Cardiac fibroblast (primary cell): ENCODE results near the gene PTPN11.
"Not testable (repeated sequence)": the region's sequence is repeated elsewhere in the genome, so short reads cannot be mapped to it uniquely, and the experiment has no call there.

Experiments
- DNase-seq, 2 donors: peaks; one replicate each; pipeline versions ENCODE4 v3.0.0 to v3.0.0-alpha.2; 2010; ENCODE audit warnings: low read depth in 2 of 2
- H3K4me3 ChIP-seq, 2 donors: replicated peaks in 1 of 2; 1 replicate in 1 of 2; 2 replicates in 1 of 2; pipeline ENCODE4 v1.5.1; 2011; ENCODE audit warnings: low read depth in 2 of 2, low read length in 2 of 2, mild to moderate bottlenecking in 2 of 2, moderate library complexity in 1 of 2
- TF ChIP-seq, protein P1 (sequence below): IDR thresholded peaks from one replicate; pipeline ENCODE4 v1.5.1; 2011; ENCODE audit warnings: low read depth, mild to moderate bottlenecking, low read length, inconsistent platforms

PTPN11 gene

DNA sequence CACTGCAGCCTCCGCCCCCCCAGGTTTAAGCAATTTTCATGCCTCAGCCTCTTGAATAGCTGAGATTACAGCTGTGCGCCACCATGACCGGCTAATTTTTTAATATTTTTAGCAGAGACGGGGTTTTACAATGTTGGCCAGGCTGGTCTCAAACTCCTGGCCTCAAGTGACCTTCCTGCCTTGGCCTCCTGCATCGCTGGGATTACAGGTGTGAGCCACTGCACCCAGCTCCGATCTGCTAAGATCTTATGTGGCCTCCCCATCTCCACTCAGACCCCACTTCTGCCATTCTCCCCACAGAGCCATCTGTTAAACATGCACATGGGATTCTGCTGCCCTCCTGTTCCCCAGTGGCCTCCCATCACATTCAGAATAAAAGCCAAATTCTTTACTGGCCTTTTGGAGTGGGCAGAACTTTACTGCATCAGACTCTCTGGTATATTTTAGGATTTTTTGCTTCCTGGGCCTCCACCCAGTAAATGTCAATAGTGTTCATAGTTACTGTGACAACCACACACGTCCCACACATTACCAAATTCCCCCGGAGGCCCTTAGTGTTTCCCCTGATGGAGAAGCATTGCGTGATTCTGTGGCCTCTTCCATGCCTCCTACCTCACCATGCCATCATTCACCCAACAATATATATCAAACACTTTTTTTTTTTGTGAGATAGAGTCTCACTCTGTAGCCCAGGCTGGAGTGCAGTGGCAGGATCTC is 96.3 kb downstream of the PTPN11 start:
- peak; percentile 6 to 14 for DNase-seq
- TF ChIP-seq, protein P1, sequence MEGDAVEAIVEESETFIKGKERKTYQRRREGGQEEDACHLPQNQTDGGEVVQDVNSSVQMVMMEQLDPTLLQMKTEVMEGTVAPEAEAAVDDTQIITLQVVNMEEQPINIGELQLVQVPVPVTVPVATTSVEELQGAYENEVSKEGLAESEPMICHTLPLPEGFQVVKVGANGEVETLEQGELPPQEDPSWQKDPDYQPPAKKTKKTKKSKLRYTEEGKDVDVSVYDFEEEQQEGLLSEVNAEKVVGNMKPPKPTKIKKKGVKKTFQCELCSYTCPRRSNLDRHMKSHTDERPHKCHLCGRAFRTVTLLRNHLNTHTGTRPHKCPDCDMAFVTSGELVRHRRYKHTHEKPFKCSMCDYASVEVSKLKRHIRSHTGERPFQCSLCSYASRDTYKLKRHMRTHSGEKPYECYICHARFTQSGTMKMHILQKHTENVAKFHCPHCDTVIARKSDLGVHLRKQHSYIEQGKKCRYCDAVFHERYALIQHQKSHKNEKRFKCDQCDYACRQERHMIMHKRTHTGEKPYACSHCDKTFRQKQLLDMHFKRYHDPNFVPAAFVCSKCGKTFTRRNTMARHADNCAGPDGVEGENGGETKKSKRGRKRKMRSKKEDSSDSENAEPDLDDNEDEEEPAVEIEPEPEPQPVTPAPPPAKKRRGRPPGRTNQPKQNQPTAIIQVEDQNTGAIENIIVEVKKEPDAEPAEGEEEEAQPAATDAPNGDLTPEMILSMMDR, result no peak
- no peak overlapping the region for H3K4me3 ChIP-seq

DNA sequence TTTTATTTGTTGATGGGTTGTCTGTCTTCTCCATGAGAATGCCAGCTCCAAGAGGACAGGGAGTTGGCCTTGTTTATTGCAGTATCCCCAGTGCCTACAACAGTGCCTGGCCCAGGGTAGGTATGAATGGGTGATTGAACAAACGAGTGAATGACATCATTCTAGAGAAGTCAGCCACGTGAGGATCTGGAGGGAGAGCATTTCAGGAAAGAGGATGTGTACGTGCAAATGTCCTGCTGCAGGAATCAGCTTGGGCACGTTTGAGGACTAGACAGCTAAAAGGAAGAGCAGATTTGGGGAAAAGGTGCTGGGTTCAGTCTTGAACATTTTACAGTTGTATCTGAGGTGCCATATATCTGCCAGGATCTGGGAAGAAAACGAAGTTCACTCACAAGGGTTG is 97.1 kb downstream of the PTPN11 start:
- no peak for DNase-seq
- no peak overlapping the region for H3K4me3 ChIP-seq
- TF ChIP-seq, protein P1, result no peak

DNA sequence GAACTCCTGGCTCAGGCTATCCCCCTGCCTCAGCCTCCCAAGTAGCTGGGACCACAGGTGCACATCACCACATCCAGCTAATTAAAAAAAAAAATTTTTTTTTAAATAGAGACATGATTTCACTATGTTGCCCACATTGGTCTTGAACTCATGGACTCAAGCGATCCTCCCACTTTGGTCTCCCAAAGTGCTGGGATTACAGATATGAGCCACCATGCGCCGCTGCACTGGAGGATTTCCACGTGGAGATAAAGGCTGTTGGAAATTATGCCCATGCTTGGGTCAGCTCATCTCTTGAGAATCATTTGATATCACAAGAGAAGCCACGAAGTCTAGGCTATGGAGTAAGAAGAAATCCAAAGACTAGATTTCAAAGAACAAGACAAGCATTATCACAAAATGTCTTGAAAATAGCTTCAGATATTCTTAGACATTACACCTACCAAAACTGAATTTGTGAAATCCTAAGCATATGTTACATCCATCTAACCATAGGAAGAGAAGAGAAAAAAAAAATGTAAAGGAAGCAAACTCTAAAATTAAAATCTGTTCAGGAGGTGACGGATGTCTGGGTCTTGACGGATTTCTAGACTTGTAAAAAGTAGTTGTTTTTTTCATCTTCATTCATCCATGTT is 99.1 kb downstream of the PTPN11 start:
- H3K4me3 ChIP-seq, result no peak overlapping the region
- no peak for DNase-seq
- TF ChIP-seq, protein P1, result no peak

DNA sequence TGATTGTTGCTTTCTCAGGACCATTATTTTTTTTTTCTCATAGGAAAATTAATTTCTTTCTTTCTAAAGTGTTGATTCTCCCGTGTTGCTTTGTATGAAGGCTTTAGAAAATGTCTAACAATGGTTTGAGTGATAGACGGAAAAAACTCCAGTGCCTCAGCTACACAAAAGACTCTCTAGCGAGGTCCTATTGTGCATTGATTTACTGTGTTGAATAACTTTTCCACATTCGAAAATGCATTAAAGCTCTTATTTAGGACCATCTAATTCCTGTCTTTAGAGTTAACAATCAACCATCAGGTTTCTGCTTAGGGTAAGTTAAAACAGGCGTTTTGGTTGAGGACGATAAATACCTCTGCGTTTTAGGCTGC is 99.6 kb downstream of the PTPN11 start:
- TF ChIP-seq, protein P1, result no peak
- DNase-seq, result no peak

GRCh38 chr12:112519841-112520340 is 101.1 kb downstream of the PTPN11 start:
- not testable (repeated sequence) for H3K4me3 ChIP-seq, DNase-seq

More for the DNA sequence above, 99.6 kb downstream of the PTPN11 start:
- H3K4me3 ChIP-seq, result no peak overlapping the region

DNA sequence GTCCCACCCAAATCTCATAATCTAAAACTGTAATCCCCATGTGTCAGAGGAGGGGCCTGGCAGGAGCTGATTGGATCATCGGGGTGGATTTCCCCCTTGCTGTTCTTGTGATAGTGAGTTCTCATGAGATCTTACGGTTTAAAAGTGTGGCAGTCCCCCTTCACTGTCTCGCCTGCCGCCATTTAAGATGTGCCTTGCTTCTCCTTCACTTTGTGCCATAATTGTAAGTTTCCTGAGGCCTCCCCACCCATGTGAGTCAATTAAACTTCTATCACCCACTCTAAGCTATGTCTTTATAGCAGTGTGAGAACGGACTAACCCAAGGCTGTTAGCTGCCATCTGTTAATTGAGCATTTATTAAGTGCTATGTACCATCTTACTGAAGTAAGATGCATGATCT is 105.1 kb downstream of the PTPN11 start:
- TF ChIP-seq, protein P1, result no peak
- DNase-seq, result no peak
- H3K4me3 ChIP-seq, result no peak overlapping the region

- TF ChIP-seq, protein P1, result no peak
- no peak overlapping the region for H3K4me3 ChIP-seq
- DNase-seq, result no peak
These were observed 105.5 kb downstream of the PTPN11 start for GRCh38 chr12:112524269-112524668.
